HL-60 (cell line): Measurements from ENCODE around the gene LY6G6D.

Source experiments
- CTCF ChIP-seq: IDR thresholded peaks from one replicate; pipeline ENCODE4 v1.5.1; 2011; ENCODE audit warnings: low read length, control low read depth, inconsistent platforms; ENCODE audit not compliant: insufficient read depth
- GABPA ChIP-seq: IDR thresholded peaks from 2 replicates; pipeline ENCODE4 v1.6.1; 2012; ENCODE audit warnings: low read depth
- POLR2AphosphoS5 ChIP-seq: IDR thresholded peaks from 2 replicates; pipeline ENCODE4 v1.6.1; 2012; ENCODE audit warnings: low read depth
- REST ChIP-seq: IDR thresholded peaks from 2 replicates; pipeline ENCODE4 v1.6.1; 2012; ENCODE audit warnings: low read depth; ENCODE audit not compliant: insufficient replicate concordance

GRCh38 chr6:31715022-31715958 lies at the start of gene LY6G6D:
- TF ChIP-seq CTCF (no peak), POLR2AphosphoS5 (no peak), GABPA (no peak), REST (no peak)
